ENCODE results near the gene ZNF701. TPM values are rescaled to one million over a fixed set of nuclear protein-coding genes. Genes with fewer than 3 reads are reported as not detected.
"Not testable (repeated sequence)": the region's sequence is repeated elsewhere in the genome, so short reads cannot be mapped to it uniquely, and the experiment has no call there.

Gene ZNF701
- total RNA-seq, 2 experiments from 2014 or later, result 20.4 to 30.6 TPM

DNA sequence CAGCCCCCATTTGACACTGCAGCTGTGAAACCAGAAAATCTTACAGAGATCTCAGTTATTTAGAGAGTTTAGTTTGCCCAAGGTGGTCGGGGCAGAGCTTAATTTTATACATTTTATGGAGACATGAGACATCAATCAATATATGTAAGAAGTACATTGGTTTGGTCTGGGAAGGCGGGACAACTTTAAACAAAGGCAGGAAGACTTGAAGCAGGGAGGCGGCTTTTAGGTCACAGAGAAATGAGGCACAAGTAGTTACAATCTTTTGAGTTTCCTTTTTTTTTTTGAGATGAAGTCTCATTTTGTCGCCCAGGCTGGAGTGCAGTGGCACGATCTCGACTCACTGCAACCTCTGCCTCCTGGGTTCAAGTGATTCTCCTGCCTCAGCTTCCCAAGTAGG, 27.5 kb upstream of the ZNF701 start:
- not testable (repeated sequence) for ATAC-seq, H3K27me3 Mint-ChIP-seq, DNase-seq, H3K4me3 Mint-ChIP-seq
- Mint-ChIP-seq H3K4me1 (peaks cover 21% of the 10 kb centered on the region), H3K36me3 (peaks cover 88% of the 10 kb centered on the region), H3K27ac (peak overlapping the region; percentile 68), H3K9me3 (ENCODE audit: low read depth) (peaks cover 19% of the 10 kb centered on the region)
- CTCF ChIA-PET, result interaction anchor here (1.3 kb wide), 1 partner anchor 24 kb away, joined by 3 read pairs; no protein-coding TSS in a partner anchor

DNA sequence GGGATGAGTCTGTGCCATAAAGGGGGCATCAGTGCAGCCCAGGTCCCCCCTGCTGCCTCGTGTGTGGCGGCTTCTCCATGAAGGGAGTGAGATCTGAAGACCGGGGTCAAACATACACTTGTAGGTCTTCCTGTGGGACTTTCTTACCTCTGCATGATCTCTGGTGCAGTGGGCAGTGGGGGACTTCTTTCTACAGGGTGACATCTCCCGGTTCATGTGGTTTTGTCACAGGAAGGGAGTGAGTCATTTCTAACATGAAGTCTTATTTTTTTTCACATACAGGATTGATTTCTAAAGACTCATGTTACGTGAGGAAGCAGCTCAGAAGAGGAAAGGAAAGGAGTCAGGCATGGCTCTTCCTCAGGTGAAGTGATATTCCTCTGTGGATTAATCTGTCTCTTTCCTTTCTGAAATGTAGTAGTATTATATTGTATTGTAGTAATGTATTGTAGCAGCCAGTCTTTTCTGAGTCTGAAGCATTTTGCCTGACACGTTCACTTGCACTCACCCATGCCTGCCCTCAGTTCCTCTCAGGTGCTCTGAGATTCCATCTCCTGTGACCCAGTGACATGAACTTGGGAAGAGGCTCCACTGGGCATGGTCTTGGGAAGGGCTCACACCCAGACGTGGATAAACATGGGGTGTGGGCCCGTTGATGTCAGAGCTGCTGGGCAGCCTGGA, 27.0 kb upstream of the ZNF701 start:
- peak; percentile 78 for DNase-seq
- Mint-ChIP-seq H3K27me3 (no peaks in the 10 kb centered on the region), H3K9me3 (ENCODE audit: low read depth) (peaks cover 19% of the 10 kb centered on the region), H3K4me3 (peak overlapping the region; percentile 9), H3K36me3 (peaks cover 91% of the 10 kb centered on the region), H3K27ac (peak overlapping the region; percentile 68), H3K4me1 (peaks cover 21% of the 10 kb centered on the region)
- peak; percentile 85 for ATAC-seq
- CTCF ChIA-PET, result interaction anchor here (1.1 to 1.3 kb wide), 2 partner anchors 8 to 24 kb away, joined by 3 read pairs; no protein-coding TSS in a partner anchor

DNA sequence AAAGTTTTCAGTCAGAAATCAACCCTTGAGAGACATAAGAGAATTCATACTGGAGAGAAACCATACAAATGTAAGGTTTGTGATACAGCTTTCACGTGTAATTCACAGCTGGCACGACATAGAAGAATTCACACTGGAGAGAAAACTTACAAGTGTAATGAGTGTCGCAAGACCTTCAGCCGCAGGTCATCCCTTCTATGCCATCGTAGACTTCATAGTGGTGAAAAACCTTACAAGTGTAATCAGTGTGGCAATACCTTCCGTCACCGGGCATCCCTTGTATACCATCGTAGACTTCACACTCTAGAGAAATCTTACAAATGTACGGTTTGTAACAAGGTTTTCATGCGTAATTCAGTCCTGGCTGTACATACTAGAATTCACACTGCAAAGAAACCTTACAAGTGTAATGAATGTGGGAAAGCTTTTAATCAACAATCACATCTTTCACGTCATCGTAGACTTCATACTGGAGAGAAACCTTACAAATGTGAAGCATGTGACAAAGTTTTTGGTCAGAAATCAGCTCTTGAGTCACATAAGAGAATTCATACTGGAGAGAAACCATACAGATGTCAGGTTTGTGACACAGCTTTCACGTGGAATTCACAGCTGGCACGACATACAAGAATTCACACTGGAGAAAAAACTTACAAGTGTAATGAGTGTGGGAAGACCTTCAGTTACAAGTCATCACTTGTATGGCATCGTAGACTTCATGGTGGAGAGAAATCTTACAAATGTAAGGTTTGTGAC, 15.7 kb upstream of the ZNF701 start:
- H3K27ac Mint-ChIP-seq, result no peak overlapping the region
- no peaks in the 10 kb centered on the region for H3K4me1 Mint-ChIP-seq
- DNase-seq, result no peak

DNA sequence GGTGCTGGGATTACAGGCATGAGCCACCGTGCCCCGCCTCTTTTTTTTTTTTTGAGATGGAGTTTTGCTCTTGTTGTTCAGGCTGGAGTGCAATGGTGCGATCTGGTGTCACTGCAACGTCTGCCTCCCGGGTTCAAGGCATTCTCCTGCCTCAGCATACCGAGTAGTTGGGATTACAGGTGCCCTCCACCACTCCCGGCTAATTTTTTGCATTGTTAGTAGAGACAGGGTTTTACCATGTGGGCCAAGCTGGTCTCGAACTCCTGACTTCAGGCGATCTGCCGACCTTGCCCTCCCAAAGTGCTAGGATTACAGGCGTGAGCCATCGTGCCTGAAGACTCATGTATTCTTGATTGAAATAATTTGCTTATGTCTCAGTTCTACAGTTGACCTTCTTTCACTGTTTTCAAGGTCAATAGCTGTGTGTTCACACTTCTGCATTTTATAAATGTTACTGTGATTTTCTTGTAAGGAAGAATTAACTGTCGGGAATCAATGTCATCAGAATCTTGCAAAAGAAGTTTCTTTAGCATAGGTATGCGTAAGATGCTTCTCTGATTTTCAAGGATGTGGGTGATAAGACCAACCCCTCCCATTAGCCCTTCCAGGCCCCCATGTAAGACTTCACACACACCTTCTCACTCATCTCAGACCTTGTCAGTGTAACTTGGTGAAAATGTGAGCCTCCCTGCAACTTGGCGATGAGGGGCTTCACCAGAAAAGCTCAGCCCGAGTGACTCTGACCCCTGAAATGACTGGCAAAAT, 12.7 kb upstream of the ZNF701 start:
- Mint-ChIP-seq H3K27me3 (no peaks in the 10 kb centered on the region), H3K36me3 (peaks cover 85% of the 10 kb centered on the region), H3K4me1 (no peaks in the 10 kb centered on the region), H3K9me3 (ENCODE audit: low read depth) (peaks cover 65% of the 10 kb centered on the region), H3K4me3 (no peak overlapping the region), H3K27ac (no peak overlapping the region)
- no peak for DNase-seq
- CTCF ChIA-PET, result no interaction called here
- ATAC-seq, result no peak

More for the DNA sequence above, 15.7 kb upstream of the ZNF701 start:
- Mint-ChIP-seq H3K4me3 (no peak overlapping the region), H3K27me3 (no peaks in the 10 kb centered on the region), H3K9me3 (ENCODE audit: low read depth) (peaks cover 62% of the 10 kb centered on the region), H3K36me3 (peaks cover 86% of the 10 kb centered on the region)
- CTCF ChIA-PET, result no interaction called here
- no peak for ATAC-seq

DNA sequence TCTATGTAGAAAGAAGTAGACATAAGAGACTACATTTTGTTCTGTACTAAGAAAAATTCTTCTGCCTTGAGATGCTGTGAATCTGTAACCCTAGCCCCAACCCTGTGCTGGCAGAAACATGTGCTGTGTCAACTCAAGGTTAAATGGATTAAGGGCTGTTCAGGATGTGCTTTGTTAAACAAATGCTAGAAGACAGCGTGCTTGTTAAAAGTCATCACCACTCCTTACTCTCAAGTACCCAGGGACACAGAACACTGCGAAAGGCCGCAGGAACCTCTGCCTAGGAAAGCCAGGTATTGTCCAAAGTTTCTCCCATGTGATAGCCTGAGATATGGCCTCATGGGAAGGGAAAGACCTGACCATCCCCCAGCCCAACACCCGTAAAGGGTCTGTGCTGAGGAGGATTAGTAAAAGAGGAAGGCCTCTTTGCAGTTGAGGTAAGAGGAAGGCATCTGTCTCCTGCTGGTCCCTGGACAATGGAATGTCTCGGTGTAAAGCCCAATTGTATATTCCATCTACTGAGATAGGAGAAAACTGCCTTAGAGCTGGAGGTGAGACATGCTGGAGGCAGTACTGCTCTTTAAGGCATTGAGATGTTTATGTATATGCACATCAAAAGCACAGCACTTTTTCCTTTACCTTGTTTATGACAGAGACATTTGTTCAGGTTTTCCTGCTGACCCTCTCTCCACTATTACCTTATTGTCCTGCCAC, 11.2 kb upstream of the ZNF701 start:
- H3K27ac Mint-ChIP-seq, CTCF ChIA-PET, H3K27me3 Mint-ChIP-seq: not testable (repeated sequence)

DNA sequence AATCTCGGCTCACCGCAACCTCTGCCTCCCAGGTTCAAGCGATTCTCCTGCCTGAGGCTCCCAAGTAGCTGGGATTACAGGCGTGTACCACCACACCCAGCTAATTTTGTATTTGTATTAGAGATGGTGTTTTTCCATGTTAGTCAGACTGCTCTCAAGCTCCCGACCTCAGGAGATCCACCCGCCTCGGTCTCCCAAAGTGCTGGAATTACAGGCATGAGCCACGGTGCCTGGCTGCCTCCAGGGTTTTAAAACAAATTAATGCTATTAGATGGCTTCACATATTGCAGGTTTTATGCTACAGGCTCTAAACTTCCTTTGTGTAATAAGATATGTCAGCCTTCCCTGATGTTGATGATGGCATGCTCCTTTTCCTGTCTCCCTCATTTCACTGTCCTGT, 8.5 kb upstream of the ZNF701 start:
- H3K4me1 Mint-ChIP-seq, H3K27ac Mint-ChIP-seq, H3K27me3 Mint-ChIP-seq, ATAC-seq, DNase-seq, CTCF ChIA-PET, H3K4me3 Mint-ChIP-seq: not testable (repeated sequence)
- Mint-ChIP-seq H3K36me3 (peaks cover 79% of the 10 kb centered on the region), H3K9me3 (ENCODE audit: low read depth) (peaks cover 49% of the 10 kb centered on the region)

More for the DNA sequence above, 11.2 kb upstream of the ZNF701 start:
- not testable (repeated sequence) for DNase-seq, H3K4me3 Mint-ChIP-seq, H3K4me1 Mint-ChIP-seq, ATAC-seq
- Mint-ChIP-seq H3K9me3 (ENCODE audit: low read depth) (peaks cover 59% of the 10 kb centered on the region), H3K36me3 (peaks cover 85% of the 10 kb centered on the region)

DNA sequence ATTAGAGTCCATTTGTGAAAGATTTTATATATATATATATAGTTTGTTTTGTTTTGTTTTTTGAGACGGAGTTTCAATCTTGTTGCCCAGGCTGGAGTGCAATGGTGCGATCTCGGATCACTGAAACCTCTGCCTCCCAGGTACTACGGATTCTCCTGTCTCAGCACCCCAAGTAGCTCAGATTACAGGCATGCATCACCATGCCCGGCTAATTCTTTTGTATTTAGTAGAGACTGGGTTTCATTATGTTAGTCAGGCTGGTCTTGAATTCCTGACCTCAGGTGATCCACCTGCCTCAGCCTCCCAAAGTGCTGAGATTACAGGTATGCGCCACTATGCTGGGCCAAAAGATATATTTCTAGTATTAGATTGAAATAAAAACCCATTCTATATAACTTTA, 4.0 kb upstream of the ZNF701 start:
- no peak for DNase-seq
- Mint-ChIP-seq H3K4me3 (no peak overlapping the region), H3K36me3 (peaks cover 64% of the 10 kb centered on the region), H3K27ac (no peak overlapping the region), H3K4me1 (peaks cover 12% of the 10 kb centered on the region), H3K9me3 (ENCODE audit: low read depth) (peaks cover 31% of the 10 kb centered on the region), H3K27me3 (no peaks in the 10 kb centered on the region)
- no peak for ATAC-seq
- CTCF ChIA-PET, result interaction anchor here (0.6 to 1.5 kb wide), 3 partner anchors 23 to 276 kb away, joined by 3 to 4 read pairs (median 4); no protein-coding TSS in a partner anchor

DNA sequence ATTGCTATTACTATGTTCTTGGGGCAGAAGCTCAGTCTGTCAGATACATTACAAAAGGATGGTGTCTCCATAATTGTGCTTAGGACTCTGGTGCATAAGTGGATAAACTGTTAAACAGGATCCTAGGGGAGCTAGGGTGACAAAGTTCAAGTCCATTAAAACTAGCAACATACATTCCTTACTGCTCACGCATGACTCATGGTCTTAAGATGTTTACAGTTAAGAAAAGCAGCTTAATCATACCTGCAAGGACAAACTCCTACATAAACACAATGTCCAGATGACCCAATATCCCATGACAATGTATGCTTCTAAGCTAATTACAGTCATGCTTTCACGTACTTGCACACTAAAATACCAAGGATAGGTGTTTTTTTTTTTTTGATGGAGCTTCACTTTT, 3.5 kb upstream of the ZNF701 start:
- H3K9me3 Mint-ChIP-seq (ENCODE audit: low read depth), result peaks cover 32% of the 10 kb centered on the region
- H3K27ac Mint-ChIP-seq, result no peak overlapping the region
- no peak for DNase-seq
- no peak overlapping the region for H3K4me3 Mint-ChIP-seq
- CTCF ChIA-PET, result interaction anchor here (0.6 to 1.5 kb wide), 3 partner anchors 23 to 276 kb away, joined by 3 to 4 read pairs (median 4); no protein-coding TSS in a partner anchor
- H3K4me1 Mint-ChIP-seq, result peaks cover 17% of the 10 kb centered on the region
- ATAC-seq, result no peak
- H3K36me3 Mint-ChIP-seq, result peaks cover 64% of the 10 kb centered on the region
- H3K27me3 Mint-ChIP-seq, result no peaks in the 10 kb centered on the region

DNA sequence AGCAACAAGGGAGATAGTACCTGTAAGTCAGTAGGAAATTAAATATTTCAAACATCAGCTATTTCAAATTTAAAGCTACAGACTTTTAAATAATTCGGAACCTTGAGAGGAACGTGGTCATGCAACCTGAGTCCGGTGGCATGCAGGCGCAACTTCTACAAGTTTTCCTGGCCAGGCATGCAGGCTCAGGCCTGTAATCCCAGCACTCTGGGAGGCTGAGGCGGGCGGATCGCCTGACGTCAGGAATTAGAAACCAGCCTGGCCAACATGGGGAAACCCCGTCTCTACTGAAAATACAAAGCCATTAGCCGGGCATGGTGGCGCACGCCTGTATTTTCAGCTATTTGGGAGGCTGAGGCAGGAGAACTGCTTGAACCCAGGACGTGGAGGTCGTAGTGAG, 2.2 kb upstream of the ZNF701 start:
- no peak for DNase-seq
- no peak overlapping the region for H3K27ac Mint-ChIP-seq
- CTCF ChIA-PET, result no interaction called here
- peaks cover 25% of the 10 kb centered on the region for H3K4me1 Mint-ChIP-seq
- H3K27me3 Mint-ChIP-seq, result no peaks in the 10 kb centered on the region
- peaks cover 31% of the 10 kb centered on the region for H3K9me3 Mint-ChIP-seq (ENCODE audit: low read depth)
- peaks cover 64% of the 10 kb centered on the region for H3K36me3 Mint-ChIP-seq
- H3K4me3 Mint-ChIP-seq, result no peak overlapping the region
- no peak for ATAC-seq

DNA sequence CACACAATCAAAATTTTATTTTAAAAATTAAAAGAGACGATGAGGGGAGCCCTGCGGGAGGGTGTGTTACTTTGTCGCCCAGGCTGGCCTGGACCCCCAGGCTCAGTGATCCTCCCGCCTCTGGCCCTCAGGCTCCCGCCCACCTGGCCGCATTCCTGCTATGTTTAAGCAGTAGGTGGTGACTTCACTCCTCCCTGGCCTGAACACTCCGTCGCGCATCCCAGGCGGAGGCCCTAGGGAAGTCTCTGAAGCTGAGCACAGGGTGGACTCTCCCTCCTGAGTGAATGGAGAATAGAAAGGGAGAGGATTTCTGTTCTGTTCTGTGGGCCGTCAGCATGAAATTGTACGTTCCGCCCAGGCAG, 468 bp upstream of the ZNF701 start:
- H3K27me3 Mint-ChIP-seq, CTCF ChIA-PET, DNase-seq: not testable (repeated sequence)
- peaks cover 25% of the 10 kb centered on the region for H3K4me1 Mint-ChIP-seq
- peaks cover 25% of the 10 kb centered on the region for H3K9me3 Mint-ChIP-seq (ENCODE audit: low read depth)
- peak overlapping the region; percentile 90 for H3K4me3 Mint-ChIP-seq
- H3K27ac Mint-ChIP-seq, result peak overlapping the region; percentile 96
- H3K36me3 Mint-ChIP-seq, result peaks cover 65% of the 10 kb centered on the region
- ATAC-seq, result peak; percentile 5

DNA sequence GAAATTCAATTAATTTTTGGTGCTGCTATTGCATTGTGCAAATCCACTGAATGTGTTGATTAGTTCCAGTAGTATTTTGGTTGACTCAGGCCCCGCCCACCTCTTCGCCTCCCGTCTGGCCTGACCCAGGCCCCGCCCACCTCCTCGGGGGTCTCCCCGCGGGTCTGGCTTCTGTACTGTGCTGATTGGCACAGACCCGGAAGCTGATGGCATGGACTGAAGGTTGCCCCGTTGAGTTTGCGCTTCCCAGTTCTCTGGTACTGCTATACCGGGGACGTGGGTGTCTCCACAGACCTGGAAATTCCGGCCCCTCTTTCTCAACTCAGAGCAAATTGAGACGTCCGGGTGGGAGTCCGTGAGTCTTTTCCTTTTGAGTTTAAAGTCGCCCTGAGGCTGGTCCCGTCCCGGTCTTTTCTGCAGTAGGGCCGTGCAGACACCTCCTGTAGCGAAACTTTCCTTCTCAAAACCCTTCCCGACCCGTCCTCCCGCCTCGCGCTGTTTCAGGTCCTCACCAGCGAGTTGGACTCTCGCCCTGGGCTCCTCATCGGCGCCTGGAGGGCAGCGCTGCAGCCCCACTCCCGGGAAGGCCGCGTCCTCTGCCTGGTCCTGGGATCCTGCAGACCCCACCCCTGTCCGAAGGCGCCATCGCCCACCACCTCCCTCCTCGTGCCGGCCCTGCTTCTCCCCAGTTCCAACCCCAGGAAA, 14.8 kb downstream of the ZNF701 start:
- DNase-seq (no peak), ATAC-seq (no peak)
- peaks cover 84% of the 10 kb centered on the region for H3K36me3 Mint-ChIP-seq
- H3K27me3 Mint-ChIP-seq, result no peaks in the 10 kb centered on the region
- H3K4me3 Mint-ChIP-seq, result no peak overlapping the region
- H3K4me1 Mint-ChIP-seq, result no peaks in the 10 kb centered on the region
- peaks cover 31% of the 10 kb centered on the region for H3K9me3 Mint-ChIP-seq (ENCODE audit: low read depth)
- H3K27ac Mint-ChIP-seq, result no peak overlapping the region
- CTCF ChIA-PET, result no interaction called here

DNA sequence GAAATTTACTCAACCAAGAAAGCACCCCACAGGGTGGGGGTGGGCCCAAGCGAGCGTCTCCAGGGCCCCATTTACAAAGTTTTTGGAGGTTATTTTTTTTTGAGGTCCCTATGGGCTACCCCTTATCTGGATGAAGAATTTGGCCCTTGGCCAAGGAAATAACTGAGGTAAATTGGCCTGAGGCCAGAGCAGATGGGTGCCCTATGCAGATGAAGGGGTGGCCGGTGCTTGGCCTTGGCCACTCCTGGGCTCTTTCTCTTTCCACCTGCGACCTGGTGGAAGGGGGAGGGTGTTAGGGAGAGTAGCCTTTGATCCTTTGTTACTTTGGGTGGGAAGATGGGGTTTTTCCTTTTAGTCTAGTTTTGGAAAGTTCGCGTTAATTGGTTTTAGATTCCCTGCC, 15.5 kb downstream of the ZNF701 start:
- Mint-ChIP-seq H3K36me3 (peaks cover 86% of the 10 kb centered on the region), H3K4me3 (no peak overlapping the region), H3K4me1 (no peaks in the 10 kb centered on the region), H3K9me3 (ENCODE audit: low read depth) (peaks cover 34% of the 10 kb centered on the region), H3K27ac (no peak overlapping the region), H3K27me3 (no peaks in the 10 kb centered on the region)
- no peak for DNase-seq
- no peak for ATAC-seq
- CTCF ChIA-PET, result no interaction called here

Measured in activated CD8-positive, alpha-beta memory T cell treated with anti-CD3 and anti-CD28 coated beads, Interleukin-2, amount 10 ng/mL, durations not matched to agents 7 days and 5 days (primary cell).